HG03196 (cell line): ENCODE data around the gene DLK1.

Experiments
- ATAC-seq: cut with Tn5 transposase; IDR thresholded peaks from one replicate; pipeline ENCODE4 v1.9.1; 2021; ENCODE audit not compliant: unreplicated experiment

DLK1 gene

GRCh38 chr14:100732766-100733100 lies 6.0 kb downstream of the DLK1 start:
- no peak for ATAC-seq

- no peak for ATAC-seq
Measured at GRCh38 chr14:100733152-100733850, 6.6 kb downstream of the DLK1 start.

- ATAC-seq: no peak
Measured at GRCh38 chr14:100734031-100734990, 7.6 kb downstream of the DLK1 start.

- ATAC-seq: no peak
Measured at GRCh38 chr14:100735271-100735670, 8.6 kb downstream of the DLK1 start.

GRCh38 chr14:100736269-100737180 lies 9.8 kb downstream of the DLK1 start:
- no peak for ATAC-seq

GRCh38 chr14:100737526-100737925 lies 10.8 kb downstream of the DLK1 start:
- no peak for ATAC-seq

GRCh38 chr14:100738269-100738691 lies 11.6 kb downstream of the DLK1 start:
- no peak for ATAC-seq

- no peak for ATAC-seq
Measured at GRCh38 chr14:100738704-100739131, 12.0 kb downstream of the DLK1 start.

- no peak for ATAC-seq
Measured at GRCh38 chr14:100739306-100739705, 12.6 kb downstream of the DLK1 start.

GRCh38 chr14:100740196-100740825 lies 13.6 kb downstream of the DLK1 start:
- no peak for ATAC-seq

GRCh38 chr14:100740929-100741328 lies 14.2 kb downstream of the DLK1 start:
- ATAC-seq: no peak

- ATAC-seq: no peak
Measured at GRCh38 chr14:100741966-100742365, 15.3 kb downstream of the DLK1 start.

GRCh38 chr14:100746326-100746725 lies 19.6 kb downstream of the DLK1 start:
- no peak for ATAC-seq

GRCh38 chr14:100747021-100747586 lies 20.4 kb downstream of the DLK1 start:
- no peak for ATAC-seq

GRCh38 chr14:100747736-100748135 lies 21.0 kb downstream of the DLK1 start:
- ATAC-seq: no peak

GRCh38 chr14:100748403-100748802 lies 21.7 kb downstream of the DLK1 start:
- ATAC-seq: no peak

GRCh38 chr14:100748944-100749343 lies 22.3 kb downstream of the DLK1 start:
- no peak for ATAC-seq

- ATAC-seq: no peak
Measured at GRCh38 chr14:100749967-100750597, 23.4 kb downstream of the DLK1 start.

- no peak for ATAC-seq
Measured at GRCh38 chr14:100750762-100751699, 24.3 kb downstream of the DLK1 start.
